ENCODE measurements around the gene CAAP1.

GRCh38 chr9:26814799-26815198 is 77.8 kb downstream of the CAAP1 start:
- TF ChIP-seq RAD21 (IDR thresholded peaks at IDR 0.05; ENCODE audit: low read depth) (no peak), CEBPB (IDR thresholded peaks at IDR 0.05) (no peak), NFIC (IDR thresholded peaks at IDR 0.05) (no peak), EGR1 (IDR thresholded peaks at IDR 0.05) (no peak), CREB1 (IDR thresholded peaks at IDR 0.05; ENCODE audit: low read depth) (no peak), MAX (IDR thresholded peaks at IDR 0.05) (no peak), TAF1 (IDR thresholded peaks at IDR 0.05; ENCODE audit: low read depth) (no peak)
- TF ChIP-seq, protein P1, sequence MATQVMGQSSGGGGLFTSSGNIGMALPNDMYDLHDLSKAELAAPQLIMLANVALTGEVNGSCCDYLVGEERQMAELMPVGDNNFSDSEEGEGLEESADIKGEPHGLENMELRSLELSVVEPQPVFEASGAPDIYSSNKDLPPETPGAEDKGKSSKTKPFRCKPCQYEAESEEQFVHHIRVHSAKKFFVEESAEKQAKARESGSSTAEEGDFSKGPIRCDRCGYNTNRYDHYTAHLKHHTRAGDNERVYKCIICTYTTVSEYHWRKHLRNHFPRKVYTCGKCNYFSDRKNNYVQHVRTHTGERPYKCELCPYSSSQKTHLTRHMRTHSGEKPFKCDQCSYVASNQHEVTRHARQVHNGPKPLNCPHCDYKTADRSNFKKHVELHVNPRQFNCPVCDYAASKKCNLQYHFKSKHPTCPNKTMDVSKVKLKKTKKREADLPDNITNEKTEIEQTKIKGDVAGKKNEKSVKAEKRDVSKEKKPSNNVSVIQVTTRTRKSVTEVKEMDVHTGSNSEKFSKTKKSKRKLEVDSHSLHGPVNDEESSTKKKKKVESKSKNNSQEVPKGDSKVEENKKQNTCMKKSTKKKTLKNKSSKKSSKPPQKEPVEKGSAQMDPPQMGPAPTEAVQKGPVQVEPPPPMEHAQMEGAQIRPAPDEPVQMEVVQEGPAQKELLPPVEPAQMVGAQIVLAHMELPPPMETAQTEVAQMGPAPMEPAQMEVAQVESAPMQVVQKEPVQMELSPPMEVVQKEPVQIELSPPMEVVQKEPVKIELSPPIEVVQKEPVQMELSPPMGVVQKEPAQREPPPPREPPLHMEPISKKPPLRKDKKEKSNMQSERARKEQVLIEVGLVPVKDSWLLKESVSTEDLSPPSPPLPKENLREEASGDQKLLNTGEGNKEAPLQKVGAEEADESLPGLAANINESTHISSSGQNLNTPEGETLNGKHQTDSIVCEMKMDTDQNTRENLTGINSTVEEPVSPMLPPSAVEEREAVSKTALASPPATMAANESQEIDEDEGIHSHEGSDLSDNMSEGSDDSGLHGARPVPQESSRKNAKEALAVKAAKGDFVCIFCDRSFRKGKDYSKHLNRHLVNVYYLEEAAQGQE (IDR thresholded peaks at IDR 0.05; ENCODE audit: low read depth) = no peak

Data from Ishikawa (cell line).